Measurements from ENCODE around the gene HDLBP.

DNA sequence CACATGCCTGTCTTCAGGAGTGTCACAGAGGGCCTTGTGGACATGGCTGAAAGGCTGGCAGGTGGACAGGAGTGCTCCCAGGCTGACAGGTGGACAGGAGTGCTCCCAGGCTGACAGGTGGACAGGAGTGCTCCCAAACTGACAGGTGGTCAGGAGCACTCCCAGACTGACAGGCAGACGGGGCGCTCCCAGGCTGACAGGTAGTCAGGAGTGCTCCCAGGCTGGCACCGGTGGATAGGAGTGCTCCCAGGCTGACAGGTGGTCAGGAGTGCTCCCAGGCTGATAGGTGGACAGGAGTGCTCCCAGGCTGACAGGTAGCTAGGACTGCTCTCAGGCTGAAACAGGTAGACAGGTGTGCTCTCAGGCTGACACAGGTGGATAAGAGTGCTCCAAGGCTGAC, 110.4 kb downstream of the HDLBP start:
- no peak for TF ChIP-seq EZH2 (IDR thresholded peaks at IDR 0.05; ENCODE audit: borderline replicate concordance)
- no peak for TF ChIP-seq EZH2phosphoT487 (IDR thresholded peaks at IDR 0.05; ENCODE audit: low read depth, severe bottlenecking, unreplicated experiment)
- TF ChIP-seq, protein P1, sequence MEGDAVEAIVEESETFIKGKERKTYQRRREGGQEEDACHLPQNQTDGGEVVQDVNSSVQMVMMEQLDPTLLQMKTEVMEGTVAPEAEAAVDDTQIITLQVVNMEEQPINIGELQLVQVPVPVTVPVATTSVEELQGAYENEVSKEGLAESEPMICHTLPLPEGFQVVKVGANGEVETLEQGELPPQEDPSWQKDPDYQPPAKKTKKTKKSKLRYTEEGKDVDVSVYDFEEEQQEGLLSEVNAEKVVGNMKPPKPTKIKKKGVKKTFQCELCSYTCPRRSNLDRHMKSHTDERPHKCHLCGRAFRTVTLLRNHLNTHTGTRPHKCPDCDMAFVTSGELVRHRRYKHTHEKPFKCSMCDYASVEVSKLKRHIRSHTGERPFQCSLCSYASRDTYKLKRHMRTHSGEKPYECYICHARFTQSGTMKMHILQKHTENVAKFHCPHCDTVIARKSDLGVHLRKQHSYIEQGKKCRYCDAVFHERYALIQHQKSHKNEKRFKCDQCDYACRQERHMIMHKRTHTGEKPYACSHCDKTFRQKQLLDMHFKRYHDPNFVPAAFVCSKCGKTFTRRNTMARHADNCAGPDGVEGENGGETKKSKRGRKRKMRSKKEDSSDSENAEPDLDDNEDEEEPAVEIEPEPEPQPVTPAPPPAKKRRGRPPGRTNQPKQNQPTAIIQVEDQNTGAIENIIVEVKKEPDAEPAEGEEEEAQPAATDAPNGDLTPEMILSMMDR (IDR thresholded peaks at IDR 0.05; ENCODE audit: poor library complexity), result no peak
